Panc1 (cell line): ENCODE results near the gene CD55. TPM values are rescaled to one million over a fixed set of nuclear protein-coding genes. Genes with fewer than 3 reads are reported as not detected.

Experiments
- ATAC-seq: fragments of 200-7000 bp; cut with Tn5 transposase; 2 replicates; pipeline ENCODE4 v1.9.1; 2020; ENCODE audit warnings: mild to moderate bottlenecking, moderate library complexity
- BruUV-seq: library from RNA; stranded (reverse); fragments of 400-500 nt; replicated peaks from 2 replicates; lab custom pipeline; 2021; lab: Mats Ljungman, UMichigan
- CTCF ChIA-PET: fragments of 300-600 bp; sonication (Branson Sonifier 250); formaldehyde crosslinking; loops from one replicate; lab custom pipeline; 2022; ENCODE audit warnings: antibody characterized with exemption; lab: Charles Lee
- POLR2A ChIA-PET: fragments of 300-600 bp; sonication (Branson Sonifier 250); formaldehyde crosslinking; loops from one replicate; lab custom pipeline; 2022; ENCODE audit warnings: antibody characterized with exemption; lab: Charles Lee
- DNase-seq: peaks from one replicate; pipeline ENCODE4 v3.0.0-alpha.2; 2010; ENCODE audit warnings: low read depth, low spot score
- H3K27ac ChIP-seq: 2 replicates; pipeline ENCODE4 v1.5.1; 2011; ENCODE audit warnings: mild to moderate bottlenecking, low read length, inconsistent platforms
- H3K27me3 ChIP-seq: fragments of 200-500 bp; sonication (Bioruptor generic); 2 replicates; pipeline ENCODE4 v1.6.0; 2014; ENCODE audit warnings: low read length, inconsistent platforms; ENCODE audit not compliant: control insufficient read depth, insufficient read depth
- H3K36me3 ChIP-seq: fragments of 200-500 bp; sonication (Bioruptor generic); 2 replicates; pipeline ENCODE4 v1.5.1; 2014; ENCODE audit warnings: inconsistent platforms, mild to moderate bottlenecking, low read length, moderate library complexity; ENCODE audit not compliant: control insufficient read depth, insufficient read depth
- H3K4me1 ChIP-seq: 2 replicates; pipeline ENCODE4 v1.5.1; 2011; ENCODE audit warnings: inconsistent platforms, mild to moderate bottlenecking, low read length, moderate library complexity; ENCODE audit not compliant: control insufficient read depth, insufficient read depth
- H3K4me3 ChIP-seq, 2 experiments: 2 replicates each; pipeline ENCODE4 v1.5.1; 2011 to 2012; ENCODE audit warnings: low read depth in 2 of 2, low read length in 2 of 2, mild to moderate bottlenecking in 2 of 2, inconsistent platforms in 1 of 2, moderate library complexity in 1 of 2
- H3K9me3 ChIP-seq: fragments of 200-500 bp; sonication (Bioruptor generic); 2 replicates; pipeline ENCODE4 v1.5.1; 2014; ENCODE audit warnings: low read depth, mild to moderate bottlenecking, inconsistent platforms, low read length, moderate library complexity; ENCODE audit not compliant: control insufficient read depth, insufficient read depth
- CTCF ChIP-seq: fragments of 450-650 bp; IDR thresholded peaks from 2 replicates; pipeline ENCODE4 v1.5.1; 2017; ENCODE audit warnings: mild to moderate bottlenecking
- POLR2AphosphoS5 ChIP-seq: IDR thresholded peaks from 2 replicates; pipeline ENCODE4 v1.6.1; 2012; ENCODE audit warnings: mild to moderate bottlenecking, low read depth, low read length, moderate library complexity
- REST ChIP-seq, 2 experiments: IDR thresholded peaks; 2 replicates each; pipeline ENCODE4 v1.6.1; 2011 to 2012; ENCODE audit warnings: low read depth in 2 of 2, control low read depth in 1 of 2, low read length in 1 of 2, mild to moderate bottlenecking in 1 of 2, moderate library complexity in 1 of 2; ENCODE audit not compliant: insufficient read depth in 1 of 2
- SIN3A ChIP-seq: IDR thresholded peaks from 2 replicates; pipeline ENCODE4 v1.6.1; 2012; ENCODE audit warnings: low read depth, mild to moderate bottlenecking, low read length, moderate library complexity, borderline replicate concordance; ENCODE audit not compliant: insufficient read depth
- TCF7L2 ChIP-seq: IDR thresholded peaks from 2 replicates; pipeline ENCODE4 v1.6.1; 2011; ENCODE audit warnings: mild to moderate bottlenecking, low read depth, low read length, inconsistent platforms
- in situ Hi-C: cut with HindIII; loops from 2 replicates; pipeline ENCODE4 v1.10.0; 2016; ENCODE audit warnings: low sequenced_read_pairs, low pct_unique_long_range_greater_than_20kb
- intact Hi-C: fragments of 100-400 bp; cut with micrococcal nuclease; formaldehyde crosslinking; loops from one replicate; pipeline ENCODE4 v1.10.0; 2022; ENCODE audit not compliant: unreplicated experiment
- total RNA-seq: library from RNA; stranded (reverse); gene quantifications from one replicate; pipeline ENCODE4 v1.2.1, GENCODE V29; 2021; ENCODE audit not compliant: unreplicated experiment

The CD55 gene
- total RNA-seq, 1 experiment from 2014 or later, result 12.1 TPM

GRCh38 chr1:207355060-207355459 is 33.6 kb downstream of the CD55 start:
- ChIA-PET POLR2A (no interaction called here), CTCF (no interaction called here)
- in situ Hi-C loops (no loop called here), intact Hi-C loops (no loop called here)
- no peaks in the 10 kb centered on the region for H3K36me3 ChIP-seq
- H3K27ac ChIP-seq, result no peak overlapping the region
- no peaks in the 10 kb centered on the region for H3K27me3 ChIP-seq
- no peaks in the 10 kb centered on the region for H3K4me1 ChIP-seq
- no peaks in the 10 kb centered on the region for H3K9me3 ChIP-seq
- TF ChIP-seq TCF7L2 (no peak), REST (IDR thresholded peaks at IDR 0.05; ENCODE audit: insufficient read depth in 1 of 2, low read depth in 2 of 2, low read length in 1 of 2) (no peak), SIN3A (no peak), CTCF (no peak), POLR2AphosphoS5 (no peak)
- BruUV-seq, result no TSS peak
- DNase-seq, result no peak
- H3K4me3 ChIP-seq, result no peak overlapping the region
- no peak for ATAC-seq

- Histone ChIP-seq H3K36me3 (no peaks in the 10 kb centered on the region), H3K27me3 (no peaks in the 10 kb centered on the region), H3K9me3 (no peaks in the 10 kb centered on the region), H3K27ac (no peak overlapping the region), H3K4me3 (no peak overlapping the region), H3K4me1 (no peaks in the 10 kb centered on the region)
- ATAC-seq, result no peak
- in situ Hi-C loops, result no loop called here
- ChIA-PET POLR2A (no interaction called here), CTCF (no interaction called here)
- intact Hi-C loops, result no loop called here
- no TSS peak for BruUV-seq
- no peak for DNase-seq
- TF ChIP-seq CTCF, result no peak
Measured at GRCh38 chr1:207355513-207356295, 34.2 kb downstream of the CD55 start.
